Loucy (cell line): Measurements from ENCODE around the gene NKAIN2.

Experiments
- H2AFZ ChIP-seq: fragments of 200-600 bp; sonication (generic); 2 replicates; pipeline ENCODE4 v1.6.0; 2016; ENCODE audit warnings: antibody characterized with exemption, mild to moderate bottlenecking, low read length, moderate library complexity
- H3F3A ChIP-seq: fragments of 200-600 bp; 2 replicates; pipeline ENCODE4 v1.6.0; 2016; ENCODE audit warnings: antibody characterized with exemption, low read depth, mild to moderate bottlenecking
- H3K27me3 ChIP-seq: fragments of 200-600 bp; sonication (generic); 2 replicates; pipeline ENCODE4 v1.6.1; 2014; ENCODE audit warnings: low read length, mild to moderate bottlenecking; ENCODE audit not compliant: insufficient read depth, poor library complexity, severe bottlenecking
- H3K36me3 ChIP-seq: fragments of 200-600 bp; sonication (generic); 2 replicates; pipeline ENCODE4 v1.6.1; 2016; ENCODE audit warnings: low read length; ENCODE audit not compliant: insufficient read depth
- H3K4me1 ChIP-seq: fragments of 200-600 bp; sonication (generic); 2 replicates; pipeline ENCODE4 v1.5.1; 2014; ENCODE audit warnings: low read length, mild to moderate bottlenecking; ENCODE audit not compliant: insufficient read depth, poor library complexity, severe bottlenecking
- H3K4me2 ChIP-seq: fragments of 200-600 bp; sonication (generic); 2 replicates; pipeline ENCODE4 v1.6.0; 2014; ENCODE audit warnings: antibody characterized with exemption, low read length, low read depth, mild to moderate bottlenecking; ENCODE audit not compliant: poor library complexity, severe bottlenecking
- H3K4me3 ChIP-seq: fragments of 200-600 bp; sonication (generic); 2 replicates; pipeline ENCODE4 v1.5.1; 2014; ENCODE audit warnings: low read length, mild to moderate bottlenecking, mixed read lengths; ENCODE audit not compliant: poor library complexity, severe bottlenecking
- H3K79me2 ChIP-seq: fragments of 200-600 bp; sonication (generic); 2 replicates; pipeline ENCODE4 v1.6.1; 2014; ENCODE audit warnings: low read length; ENCODE audit not compliant: insufficient read depth
- H3K9ac ChIP-seq: fragments of 200-600 bp; sonication (generic); 2 replicates; pipeline ENCODE4 v1.6.0; 2014; ENCODE audit warnings: mild to moderate bottlenecking, low read depth, low read length, moderate library complexity; ENCODE audit not compliant: poor library complexity, severe bottlenecking
- H3K9me2 ChIP-seq: fragments of 200-600 bp; sonication (generic); replicated peaks from 2 replicates; pipeline ENCODE4 v1.6.1; 2016; ENCODE audit warnings: low read depth, low read length, mixed read lengths
- H3K9me3 ChIP-seq: fragments of 200-600 bp; sonication (generic); 2 replicates; pipeline ENCODE4 v1.6.1; 2014; ENCODE audit warnings: mild to moderate bottlenecking, antibody characterized with exemption, low read length, low read depth; ENCODE audit not compliant: insufficient read depth
- H4K20me1 ChIP-seq: fragments of 200-600 bp; sonication (generic); 2 replicates; pipeline ENCODE4 v1.6.0; 2014; ENCODE audit warnings: antibody characterized with exemption, low read length, mild to moderate bottlenecking; ENCODE audit not compliant: insufficient read depth, poor library complexity, severe bottlenecking
- EZH2phosphoT487 ChIP-seq: fragments of 200-600 bp; IDR thresholded peaks from 2 replicates; pipeline ENCODE4 v1.6.1; 2018; ENCODE audit warnings: antibody characterized with exemption, mild to moderate bottlenecking, moderate library complexity, borderline replicate concordance
- TF ChIP-seq, protein P1 (sequence below): fragments of 200-600 bp; sonication (generic); conservative IDR thresholded peaks from 2 replicates; pipeline ENCODE4 v1.5.1; 2014; ENCODE audit warnings: mild to moderate bottlenecking, antibody characterized with exemption, low read length

NKAIN2 gene

DNA sequence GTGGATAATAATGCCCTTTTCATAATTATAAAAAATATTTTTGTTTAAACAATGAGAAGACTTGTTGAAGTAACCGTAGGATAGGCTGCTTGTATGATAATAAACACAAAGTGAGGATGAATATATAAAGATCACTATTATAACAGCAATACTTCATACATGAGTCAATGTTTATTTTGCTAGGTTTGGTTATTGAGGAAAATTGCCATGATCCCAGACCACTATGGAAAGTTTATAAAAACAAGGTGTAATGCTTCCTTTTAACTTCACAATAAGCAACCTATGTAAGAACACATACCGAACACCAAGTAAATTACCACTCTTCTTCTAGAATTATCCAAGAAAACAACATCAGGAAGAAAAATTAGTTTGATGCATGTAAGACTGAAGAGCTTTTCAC lies 663.3 kb downstream of the NKAIN2 start:
- no peaks in the 10 kb centered on the region for H3K27me3 ChIP-seq
- H3K9me3 ChIP-seq: no peaks in the 10 kb centered on the region
- no peak overlapping the region for H3K4me3 ChIP-seq
- H3K9me2 ChIP-seq: no peaks in the 10 kb centered on the region
- no peaks in the 10 kb centered on the region for H3K79me2 ChIP-seq
- no peaks in the 10 kb centered on the region for H4K20me1 ChIP-seq
- H3F3A ChIP-seq: no peaks in the 10 kb centered on the region
- no peaks in the 10 kb centered on the region for H3K4me1 ChIP-seq
- H2AFZ ChIP-seq: no peak overlapping the region
- no peak overlapping the region for H3K9ac ChIP-seq
- H3K4me2 ChIP-seq: no peak overlapping the region
- TF ChIP-seq, protein P1, sequence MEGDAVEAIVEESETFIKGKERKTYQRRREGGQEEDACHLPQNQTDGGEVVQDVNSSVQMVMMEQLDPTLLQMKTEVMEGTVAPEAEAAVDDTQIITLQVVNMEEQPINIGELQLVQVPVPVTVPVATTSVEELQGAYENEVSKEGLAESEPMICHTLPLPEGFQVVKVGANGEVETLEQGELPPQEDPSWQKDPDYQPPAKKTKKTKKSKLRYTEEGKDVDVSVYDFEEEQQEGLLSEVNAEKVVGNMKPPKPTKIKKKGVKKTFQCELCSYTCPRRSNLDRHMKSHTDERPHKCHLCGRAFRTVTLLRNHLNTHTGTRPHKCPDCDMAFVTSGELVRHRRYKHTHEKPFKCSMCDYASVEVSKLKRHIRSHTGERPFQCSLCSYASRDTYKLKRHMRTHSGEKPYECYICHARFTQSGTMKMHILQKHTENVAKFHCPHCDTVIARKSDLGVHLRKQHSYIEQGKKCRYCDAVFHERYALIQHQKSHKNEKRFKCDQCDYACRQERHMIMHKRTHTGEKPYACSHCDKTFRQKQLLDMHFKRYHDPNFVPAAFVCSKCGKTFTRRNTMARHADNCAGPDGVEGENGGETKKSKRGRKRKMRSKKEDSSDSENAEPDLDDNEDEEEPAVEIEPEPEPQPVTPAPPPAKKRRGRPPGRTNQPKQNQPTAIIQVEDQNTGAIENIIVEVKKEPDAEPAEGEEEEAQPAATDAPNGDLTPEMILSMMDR: no peak
- no peak for TF ChIP-seq EZH2phosphoT487
- no peaks in the 10 kb centered on the region for H3K36me3 ChIP-seq

DNA sequence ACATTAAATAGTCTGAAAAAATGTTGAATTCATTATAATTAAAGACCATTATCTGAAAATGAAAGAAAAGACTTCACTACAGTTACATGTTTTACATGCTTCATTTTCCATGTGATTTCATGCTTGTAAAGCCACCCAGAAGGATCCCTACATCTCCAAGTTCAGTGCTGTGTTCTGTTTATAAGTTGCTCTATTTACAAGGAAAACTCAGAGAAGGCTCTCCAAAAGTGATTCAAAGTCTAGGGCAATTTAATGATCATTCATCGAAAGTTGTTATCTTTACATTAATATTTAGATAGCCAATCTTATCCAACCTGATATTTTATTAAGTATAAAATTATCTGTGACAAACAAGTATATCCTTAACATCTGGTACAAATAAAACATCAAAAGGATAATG lies 663.7 kb downstream of the NKAIN2 start:
- Histone ChIP-seq H3K4me3 (no peak overlapping the region), H3K36me3 (no peaks in the 10 kb centered on the region), H3K79me2 (no peaks in the 10 kb centered on the region), H3K9ac (no peak overlapping the region), H3K4me2 (no peak overlapping the region), H4K20me1 (no peaks in the 10 kb centered on the region), H3K9me2 (no peaks in the 10 kb centered on the region), H3K4me1 (no peaks in the 10 kb centered on the region), H2AFZ (no peak overlapping the region), H3K9me3 (no peaks in the 10 kb centered on the region), H3F3A (no peaks in the 10 kb centered on the region), H3K27me3 (no peaks in the 10 kb centered on the region)
- TF ChIP-seq, protein P1: no peak
- TF ChIP-seq EZH2phosphoT487: no peak

DNA sequence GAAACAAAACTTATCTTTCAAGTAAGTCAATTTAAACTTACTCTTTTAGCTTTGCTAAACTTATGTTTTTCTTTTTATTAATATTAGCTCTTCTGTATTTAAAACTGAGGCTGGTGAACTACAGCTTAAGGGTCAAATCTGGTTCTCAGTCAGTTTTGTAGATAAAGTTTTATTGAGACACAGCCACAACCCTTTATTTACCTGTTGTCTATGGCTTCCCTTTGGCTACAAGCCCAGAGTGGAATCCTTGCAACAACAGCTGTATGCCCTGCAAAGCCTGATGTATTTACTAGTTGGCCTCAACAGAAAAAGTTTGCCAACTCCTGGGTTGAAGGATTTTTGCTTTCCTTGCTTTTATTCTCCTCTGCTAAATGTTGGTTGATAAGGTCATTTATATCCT lies 667.1 kb downstream of the NKAIN2 start:
- no peaks in the 10 kb centered on the region for H3K9me2 ChIP-seq
- H3K36me3 ChIP-seq: no peaks in the 10 kb centered on the region
- no peak overlapping the region for H3K4me3 ChIP-seq
- no peaks in the 10 kb centered on the region for H3K79me2 ChIP-seq
- H3K4me2 ChIP-seq: no peak overlapping the region
- no peaks in the 10 kb centered on the region for H3K9me3 ChIP-seq
- H3K4me1 ChIP-seq: no peaks in the 10 kb centered on the region
- no peaks in the 10 kb centered on the region for H4K20me1 ChIP-seq
- TF ChIP-seq EZH2phosphoT487: no peak
- TF ChIP-seq, protein P1: no peak
- no peak overlapping the region for H2AFZ ChIP-seq
- H3F3A ChIP-seq: no peaks in the 10 kb centered on the region
- H3K9ac ChIP-seq: no peak overlapping the region
- H3K27me3 ChIP-seq: no peaks in the 10 kb centered on the region
